H1 (cell line): ENCODE results near the gene TMC6. TPM values are rescaled to one million over a fixed set of nuclear protein-coding genes. Genes with fewer than 3 reads are reported as not detected.
A peak's percentile ranks its signal among the peaks of the same experiment; 100 is the strongest.

Experiments used
- CTCF ChIA-PET: fragments of 300-600 bp; sonication (Branson Sonifier 250); formaldehyde crosslinking; loops from one replicate; lab custom pipeline; 2021; ENCODE audit not compliant: partially characterized antibody; lab: Charles Lee
- POLR2A ChIA-PET: fragments of 300-600 bp; sonication (Branson Sonifier 250); formaldehyde crosslinking; loops from one replicate; lab custom pipeline; 2021; ENCODE audit warnings: inconsistent platforms; ENCODE audit not compliant: partially characterized antibody; lab: Charles Lee
- DNase-seq, 2 experiments: peaks; one replicate each; pipeline versions ENCODE4 v3.0.0 to v3.0.0-alpha.2; 2010 to 2022; ENCODE audit warnings: low spot score in 2 of 2, low read depth in 1 of 2, mixed read lengths in 1 of 2
- FAIRE-seq: peaks from 2 replicates; lab custom pipeline; 2011; peaks lifted over from hg19 to GRCh38; lab: Jason Lieb, UNC
- H2AFZ ChIP-seq: 2 replicates; pipeline ENCODE4 v1.8.1; 2012; ENCODE audit warnings: low read length, inconsistent platforms
- H2AK5ac ChIP-seq: 2 replicates; pipeline ENCODE4 v1.6.1; 2013; ENCODE audit warnings: low read depth, low read length
- H2BK120ac ChIP-seq: replicated peaks from 2 replicates; pipeline ENCODE3; 2013; ENCODE audit warnings: low read depth, low read length, inconsistent platforms
- H2BK12ac ChIP-seq: 2 replicates; pipeline ENCODE4 v1.6.1; 2013; ENCODE audit warnings: low read depth, low read length
- H2BK15ac ChIP-seq: 2 replicates; pipeline ENCODE4 v1.6.1; 2013; ENCODE audit warnings: low read length
- H2BK20ac ChIP-seq: 2 replicates; pipeline ENCODE4 v1.6.1; 2013; ENCODE audit warnings: low read length
- H2BK5ac ChIP-seq: 2 replicates; pipeline ENCODE4 v1.6.1; 2013; ENCODE audit warnings: low read depth, low read length
- H3K14ac ChIP-seq: 2 replicates; pipeline ENCODE4 v1.6.1; 2013; ENCODE audit warnings: inconsistent platforms; ENCODE audit not compliant: insufficient read length
- H3K18ac ChIP-seq: 2 replicates; pipeline ENCODE4 v1.6.1; 2013; ENCODE audit warnings: low read length; ENCODE audit errors: extremely low read depth
- H3K23ac ChIP-seq: 2 replicates; pipeline ENCODE4 v1.6.1; 2013; ENCODE audit warnings: inconsistent platforms; ENCODE audit not compliant: insufficient read length
- H3K23me2 ChIP-seq: 2 replicates; pipeline ENCODE4 v1.6.1; 2013; ENCODE audit warnings: low read depth, low read length
- H3K27ac ChIP-seq: 2 replicates; pipeline ENCODE4 v1.6.1; 2011; ENCODE audit warnings: low read depth, low read length, inconsistent platforms
- H3K27me3 ChIP-seq, 4 experiments: replicated peaks in 1 of 4; 1 replicate in 1 of 4; 2 replicates in 3 of 4; pipeline versions ENCODE4 v1.6.1 to v1.8.1; 2011 to 2013; ENCODE audit warnings: low read length in 3 of 4, mild to moderate bottlenecking in 3 of 4, inconsistent platforms in 2 of 4, mixed read lengths in 2 of 4, moderate library complexity in 1 of 4; ENCODE audit not compliant: control insufficient read depth in 3 of 4, insufficient read depth in 3 of 4; ENCODE audit errors: extremely low read depth in 1 of 4
- H3K36me3 ChIP-seq, 4 experiments: 2 replicates each; pipeline versions ENCODE4 v1.6.1 to v1.8.1; 2011 to 2013; ENCODE audit warnings: mild to moderate bottlenecking in 4 of 4, low read length in 3 of 4, moderate library complexity in 2 of 4, control low read depth in 1 of 4, inconsistent platforms in 1 of 4; ENCODE audit not compliant: insufficient read depth in 4 of 4, control insufficient read depth in 2 of 4
- H3K4ac ChIP-seq: replicated peaks from 2 replicates; pipeline ENCODE3; 2013; ENCODE audit warnings: low read length, low read depth, mixed read lengths, inconsistent platforms; ENCODE audit not compliant: insufficient read length
- H3K4me1 ChIP-seq, 4 experiments: replicated peaks in 1 of 4; 1 replicate in 1 of 4; 2 replicates in 3 of 4; pipeline versions ENCODE4 v1.6.1 to v1.8.1; 2011 to 2013; ENCODE audit warnings: low read length in 3 of 4, inconsistent platforms in 2 of 4, mixed read lengths in 1 of 4; ENCODE audit not compliant: insufficient read depth in 4 of 4, control insufficient read depth in 3 of 4
- H3K4me2 ChIP-seq, 2 experiments: 2 replicates each; pipeline versions ENCODE4 v1.6.1 to v1.8.1; 2011 to 2013; ENCODE audit warnings: low read depth in 2 of 2, low read length in 2 of 2, control low read depth in 1 of 2, inconsistent platforms in 1 of 2, mild to moderate bottlenecking in 1 of 2; ENCODE audit not compliant: insufficient read depth in 1 of 2
- H3K4me3 ChIP-seq, 4 experiments: fragments of 200-600, 300-600 bp in 1 of 4; sonication (generic), shearing (Covaris generic), sonication (Bioruptor Twin) in 1 of 4; 2 replicates each; pipeline versions ENCODE4 v1.5.1 to v1.8.1; 2011 to 2016; ENCODE audit warnings: low read length in 4 of 4, low read depth in 3 of 4, control low read depth in 2 of 4, inconsistent platforms in 2 of 4, mild to moderate bottlenecking in 2 of 4, mixed read lengths in 1 of 4, moderate library complexity in 1 of 4; ENCODE audit not compliant: insufficient read depth in 2 of 4; ENCODE audit errors: extremely low read depth in 1 of 4
- H3K56ac ChIP-seq: replicated peaks from 2 replicates; pipeline ENCODE3; 2013; ENCODE audit warnings: low read depth, mild to moderate bottlenecking, mixed read lengths, low read length, inconsistent platforms; ENCODE audit not compliant: insufficient read length
- H3K79me1 ChIP-seq: 2 replicates; pipeline ENCODE4 v1.6.1; 2013; ENCODE audit warnings: low read depth, low read length, control low read depth
- H3K79me2 ChIP-seq, 2 experiments: 2 replicates each; pipeline versions ENCODE4 v1.6.1 to v1.8.1; 2012 to 2013; ENCODE audit warnings: low read length in 2 of 2, mild to moderate bottlenecking in 2 of 2, inconsistent platforms in 1 of 2; ENCODE audit not compliant: insufficient read depth in 2 of 2, control insufficient read depth in 1 of 2
- H3K9ac ChIP-seq, 4 experiments: replicated peaks in 1 of 4; 1 replicate in 1 of 4; 2 replicates in 3 of 4; pipeline versions ENCODE4 v1.6.1 to v1.8.1; 2011 to 2013; ENCODE audit warnings: low read depth in 3 of 4, low read length in 3 of 4, control low read depth in 2 of 4, mild to moderate bottlenecking in 2 of 4, moderate library complexity in 2 of 4, inconsistent platforms in 1 of 4; ENCODE audit errors: extremely low read depth in 1 of 4
- H3K9me3 ChIP-seq, 2 experiments: 2 replicates each; pipeline versions ENCODE4 v1.6.1 to v1.8.1; 2012 to 2013; ENCODE audit warnings: mild to moderate bottlenecking in 2 of 2, moderate library complexity in 2 of 2, control low read depth in 1 of 2, inconsistent platforms in 1 of 2, low read depth in 1 of 2, low read length in 1 of 2, mixed read lengths in 1 of 2; ENCODE audit not compliant: insufficient read depth in 2 of 2
- H4K20me1 ChIP-seq, 2 experiments: replicated peaks in 1 of 2; 2 replicates each; pipeline versions ENCODE3 to v1.8.1; 2011 to 2013; ENCODE audit warnings: inconsistent platforms in 2 of 2, low read length in 2 of 2, mild to moderate bottlenecking in 1 of 2; ENCODE audit not compliant: insufficient read depth in 2 of 2, control insufficient read depth in 1 of 2
- H4K5ac ChIP-seq: 2 replicates; pipeline ENCODE4 v1.6.1; 2013; ENCODE audit warnings: low read length, low read depth, mixed read lengths, inconsistent platforms; ENCODE audit not compliant: insufficient read length
- H4K8ac ChIP-seq: 2 replicates; pipeline ENCODE4 v1.8.0; 2013; ENCODE audit warnings: mild to moderate bottlenecking, moderate library complexity, low read length, inconsistent platforms; ENCODE audit not compliant: insufficient read depth; ENCODE audit errors: extremely low read depth
- H4K91ac ChIP-seq: replicated peaks from 2 replicates; pipeline ENCODE3; 2013; ENCODE audit warnings: low read length, mixed read lengths, inconsistent platforms; ENCODE audit not compliant: insufficient read length
- WGBS, 2 experiments: shearing (Covaris generic) in 1 of 2; methylation state at CpG; one replicate each; pipeline versions ENCODE4 v1.1.6 to v1.1.7; 2013 to 2015; ENCODE audit warnings: low lambda C conversion rate in 2 of 2, mixed read lengths in 2 of 2, inconsistent platforms in 1 of 2, low coverage in 1 of 2, missing lambda C conversion rate in 1 of 2; ENCODE audit not compliant: insufficient replicate concordance in 2 of 2, insufficient coverage in 1 of 2, insufficient read length in 1 of 2; ENCODE audit errors: extremely low coverage in 1 of 2, missing lambda C conversion rate in 1 of 2; 5-methylcytosine and 5-hydroxymethylcytosine counted together
- polyA plus RNA-seq, 7 experiments: library from polyadenylated mRNA; depleted of rRNA in 3 of 7; stranded (reverse) in 5 of 7; unstranded in 2 of 7; fragments of >200 nt in 5 of 7; fragments of 200-250 nt in 2 of 7; gene quantifications; 1 replicate in 5 of 7; 2 replicates in 1 of 7; 4 replicates in 1 of 7; pipeline versions ENCODE4 v1.2.1 to v1.2.3, GENCODE V29; 2011 to 2013; ENCODE audit warnings: missing spikeins in 2 of 7, mixed read lengths in 2 of 7
- total RNA-seq: library from RNA; stranded (reverse); fragmentation: NEBNext Ultra II Directional; extraction: Animal tissue kit (Norgen Biotek cat#: 25700); gene quantifications from 2 replicates; pipeline ENCODE4 v1.2.1, GENCODE V29; 2021

TMC6 gene
- total and polyA plus RNA-seq, 2 of the 8 experiments (the other 6 are each of a cell fraction or from before 2014, with no cell fraction given): 39.4 to 77.6 TPM

GRCh38 chr17:78120971-78121800, 7.4 kb downstream of the TMC6 start:
- Histone ChIP-seq H2BK20ac (no peak overlapping the region), H3K56ac (no peak overlapping the region), H4K5ac (no peak overlapping the region), H4K8ac (peak overlapping the region; percentile 68; the same call in 1 of the 2 replicates), H2BK12ac (no peak overlapping the region), H3K4me3 (no peak overlapping the region), H3K79me2 (no peaks in the 10 kb centered on the region), H2BK120ac (no peak overlapping the region), H3K18ac (no peak overlapping the region), H2AFZ (no peak overlapping the region), H3K27me3 (no peaks in the 10 kb centered on the region), H2BK15ac (no peak overlapping the region), H3K36me3 (peaks cover 2 to 32% (median 13%) of the 10 kb centered on the region in 4 experiments; a peak in 5 of 8 replicates), H2AK5ac (no peak overlapping the region), H3K27ac (no peak overlapping the region), H3K4me2 (no peak overlapping the region), H3K9me3 (no peaks in the 10 kb centered on the region), H3K14ac (no peak overlapping the region), H3K4ac (no peak overlapping the region), H3K9ac (no peak overlapping the region), H3K79me1 (peaks cover 3% of the 10 kb centered on the region), H3K23me2 (peaks cover 7% of the 10 kb centered on the region; the same call in 1 of the 2 replicates), H4K20me1 (peaks cover 2 to 23% of the 10 kb centered on the region in 2 experiments), H4K91ac (no peak overlapping the region), H3K4me1 (peaks cover 0 to under 1% (median under 1%) of the 10 kb centered on the region in 4 experiments; a peak in 6 of 7 replicates), H2BK5ac (no peak overlapping the region), H3K23ac (no peak overlapping the region)
- CTCF ChIA-PET: interaction anchor here (1.3 to 11.4 kb wide), 2 partner anchors 16 to 55 kb away, joined by 4 to 122 read pairs; no protein-coding TSS in a partner anchor
- POLR2A ChIA-PET: interaction anchor here (1.2 to 1.9 kb wide), 2 partner anchors 10 to 14 kb away, joined by 4 to 5 read pairs; partner anchors contain the start of gene TMC8
- no peak for DNase-seq
- 94% methylated on average over 34 of the region's 35 CpGs; no CpG with 5 or more reads in 1 of the 2 experiments for WGBS, 2 experiments
- no peak for FAIRE-seq
